ENCODE results near the gene MAPK7.
A peak's percentile ranks its signal among the peaks of the same experiment; 100 is the strongest.

MAPK7 gene

GRCh38 chr17:19378416-19379360, at the start of gene MAPK7:
TSS of gene MAPK7 (plus strand) at chr17:19378498. CDS start at chr17:19378901, 403 bp downstream.
- no peak for DNase-seq (ENCODE audit: low spot score)

DNA sequence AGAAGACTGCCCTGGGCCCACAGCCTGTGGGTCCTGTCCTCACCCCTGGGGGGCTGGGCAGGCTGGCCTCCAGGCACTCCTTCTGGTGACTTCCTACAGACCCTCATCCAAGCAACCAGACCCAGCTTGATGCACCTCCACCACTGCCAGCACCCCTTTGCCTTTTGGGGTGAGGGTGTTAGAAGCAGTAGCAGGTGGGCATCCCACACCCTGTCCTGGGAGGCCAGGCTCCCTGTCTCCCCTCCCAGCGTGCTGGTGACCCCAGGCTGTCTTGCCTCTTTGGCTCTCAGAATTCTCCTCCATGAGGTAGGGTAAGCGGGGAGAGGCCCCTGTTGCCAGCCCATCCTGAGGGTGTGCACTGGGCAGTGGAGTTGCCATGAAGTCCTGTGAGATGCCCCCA, 49.2 kb upstream of the MAPK7 start:
- no peak for DNase-seq (ENCODE audit: low spot score)

- DNase-seq (ENCODE audit: low spot score): no peak
Measured at GRCh38 chr17:19329839-19330238, 48.5 kb upstream of the MAPK7 start.

GRCh38 chr17:19330271-19330670, 48.0 kb upstream of the MAPK7 start:
- DNase-seq (ENCODE audit: low spot score): no peak

DNA sequence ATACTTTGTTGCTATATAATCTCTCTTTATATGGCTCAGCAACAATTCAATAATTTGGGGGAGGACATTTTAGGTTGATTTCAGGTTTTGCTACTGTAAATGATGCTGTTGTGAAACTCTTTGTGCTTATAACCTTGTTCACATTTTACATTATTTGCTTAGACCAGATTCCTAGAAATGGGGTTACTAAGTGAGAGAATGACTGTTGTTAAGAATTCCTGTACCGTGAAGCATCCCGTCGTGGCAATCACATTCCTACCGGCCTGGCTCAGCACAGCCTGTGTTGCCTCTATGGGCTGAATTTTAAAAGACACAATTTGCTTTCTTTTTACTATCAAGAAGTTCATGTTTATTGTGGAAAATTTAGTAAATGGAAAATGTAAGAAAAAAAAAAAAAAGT, 47.2 kb upstream of the MAPK7 start:
- no peak for DNase-seq (ENCODE audit: low spot score)

- DNase-seq (ENCODE audit: low spot score): no peak
Measured at GRCh38 chr17:19331543-19332245, 46.6 kb upstream of the MAPK7 start.

- no peak for DNase-seq (ENCODE audit: low spot score)
Measured at GRCh38 chr17:19332371-19333131, 45.7 kb upstream of the MAPK7 start.

DNA sequence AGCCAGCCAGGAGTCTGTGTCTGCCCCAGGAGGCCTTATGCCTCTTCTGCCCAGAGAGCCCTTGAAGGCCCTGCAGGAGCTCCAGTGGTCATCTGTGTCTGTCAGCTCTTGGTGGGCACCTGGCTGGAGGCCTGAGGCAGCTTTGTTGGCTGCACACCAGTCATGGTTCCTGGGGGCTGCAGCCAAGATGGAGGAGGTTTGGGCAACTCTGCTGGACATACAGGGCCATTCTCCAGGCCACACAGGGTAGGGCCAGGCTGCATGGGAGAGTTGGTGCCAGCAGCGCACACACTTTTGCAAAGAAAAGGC, 45.2 kb upstream of the MAPK7 start:
- no peak for DNase-seq (ENCODE audit: low spot score)

DNA sequence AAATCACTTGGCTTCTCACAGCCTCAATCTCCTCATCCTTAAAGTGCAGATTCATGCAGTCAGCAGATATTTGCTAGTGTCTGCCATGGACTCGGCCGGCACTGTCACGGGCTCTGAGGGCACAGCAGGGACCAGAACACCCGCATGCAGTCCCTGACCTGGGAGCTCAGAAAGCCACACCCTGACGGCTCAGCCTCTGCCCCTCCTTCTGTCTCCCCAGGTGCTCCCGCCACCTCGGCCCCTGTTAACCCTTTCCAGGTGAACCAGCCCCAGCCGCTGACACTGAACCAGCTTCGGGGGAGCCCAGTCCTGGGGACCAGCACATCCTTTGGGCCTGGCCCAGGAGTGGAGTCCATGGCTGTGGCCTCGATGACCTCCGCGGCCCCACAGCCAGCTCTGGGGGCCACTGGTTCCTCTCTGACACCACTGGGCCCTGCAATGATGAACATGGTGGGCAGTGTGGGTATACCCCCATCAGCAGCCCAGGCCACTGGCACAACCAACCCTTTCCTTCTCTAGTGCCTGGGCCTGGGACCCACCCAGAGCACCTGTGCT, 44.5 kb upstream of the MAPK7 start:
- DNase-seq (ENCODE audit: low spot score): no peak

GRCh38 chr17:19334331-19334730, 44.0 kb upstream of the MAPK7 start:
- no peak for DNase-seq (ENCODE audit: low spot score)

DNA sequence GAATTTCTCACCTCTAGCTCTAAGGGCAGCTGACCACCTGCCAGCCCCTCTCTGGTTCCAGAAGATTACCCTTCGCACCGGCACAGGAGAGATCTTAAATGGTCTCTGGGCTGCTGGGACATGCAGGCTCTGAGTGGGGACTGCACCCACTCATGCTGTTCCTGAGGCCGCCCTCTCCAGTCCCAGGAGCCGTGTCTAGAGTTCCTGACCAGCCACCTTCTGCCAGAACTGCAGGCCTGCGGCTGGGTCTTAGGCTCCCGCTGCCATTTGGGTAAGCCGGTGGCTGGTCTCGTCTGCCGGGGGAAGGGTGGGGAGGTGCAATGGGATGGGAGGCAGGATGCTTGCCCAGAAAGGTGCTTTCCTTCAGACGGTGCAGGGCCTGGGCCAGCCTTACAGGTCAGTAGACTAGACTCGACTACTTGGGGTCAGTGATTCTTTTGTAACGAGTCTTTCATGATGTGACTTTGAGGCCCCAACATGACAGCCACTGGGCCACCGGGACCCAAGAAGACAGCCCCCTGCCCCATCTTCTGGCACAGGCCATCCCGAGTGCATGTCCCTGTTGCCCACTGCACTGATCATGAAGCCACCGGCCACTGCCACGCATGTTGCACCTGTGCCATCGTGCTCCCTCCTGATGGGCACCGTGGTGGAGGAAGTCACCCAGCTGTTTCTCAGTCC, 42.2 kb upstream of the MAPK7 start:
- DNase-seq (ENCODE audit: low spot score): no peak

- no peak for DNase-seq (ENCODE audit: low spot score)
Measured at GRCh38 chr17:19336938-19337711, 41.2 kb upstream of the MAPK7 start.

- DNase-seq (ENCODE audit: low spot score): no peak
Measured at GRCh38 chr17:19337712-19338023, 40.6 kb upstream of the MAPK7 start.

DNA sequence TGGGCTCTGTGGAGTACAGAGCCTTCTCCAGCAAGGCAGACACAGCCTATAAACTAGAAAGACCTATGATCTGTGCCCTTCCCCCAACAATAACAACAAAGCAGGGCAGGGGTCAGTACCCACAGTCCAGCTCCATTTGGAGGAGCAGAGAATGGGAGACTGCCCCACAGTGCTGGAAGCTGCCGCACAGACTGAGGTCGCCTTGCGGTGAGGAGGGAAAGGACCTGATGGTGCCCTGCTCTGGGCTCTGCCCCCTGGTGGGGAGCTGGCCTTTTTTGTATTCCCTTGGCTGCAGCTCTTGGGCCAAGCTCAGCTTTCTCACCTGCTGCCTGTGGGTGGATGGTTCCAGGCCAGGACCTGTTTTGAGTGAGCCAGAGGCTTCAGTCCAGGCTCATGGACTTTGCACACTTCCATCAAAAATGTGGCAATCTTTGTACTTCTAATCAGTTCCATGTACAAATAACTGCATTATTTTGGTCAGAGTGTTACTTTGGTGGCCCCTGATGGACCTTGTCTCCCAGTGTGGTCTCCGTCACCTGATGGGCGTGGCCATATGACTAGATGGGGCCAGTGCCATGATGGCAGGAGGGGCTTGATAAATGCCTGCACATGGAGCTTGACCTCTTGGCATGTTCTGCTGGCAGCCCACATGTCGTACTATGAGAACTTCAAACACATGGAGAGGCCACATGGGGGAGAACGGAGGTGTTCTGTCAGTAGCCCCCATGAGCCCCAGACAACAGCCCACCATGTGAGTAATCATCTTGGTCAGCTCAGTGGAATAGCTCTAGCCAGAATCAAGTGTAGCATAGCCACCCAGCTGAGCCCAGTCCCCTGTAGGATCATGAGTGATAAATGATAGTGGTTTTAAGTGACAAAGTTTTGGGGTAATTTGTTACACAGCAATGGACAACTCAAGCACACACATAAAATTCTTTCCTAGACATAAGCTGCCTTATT, 40.0 kb upstream of the MAPK7 start:
- peak; percentile 84 for DNase-seq (ENCODE audit: low spot score)

DNA sequence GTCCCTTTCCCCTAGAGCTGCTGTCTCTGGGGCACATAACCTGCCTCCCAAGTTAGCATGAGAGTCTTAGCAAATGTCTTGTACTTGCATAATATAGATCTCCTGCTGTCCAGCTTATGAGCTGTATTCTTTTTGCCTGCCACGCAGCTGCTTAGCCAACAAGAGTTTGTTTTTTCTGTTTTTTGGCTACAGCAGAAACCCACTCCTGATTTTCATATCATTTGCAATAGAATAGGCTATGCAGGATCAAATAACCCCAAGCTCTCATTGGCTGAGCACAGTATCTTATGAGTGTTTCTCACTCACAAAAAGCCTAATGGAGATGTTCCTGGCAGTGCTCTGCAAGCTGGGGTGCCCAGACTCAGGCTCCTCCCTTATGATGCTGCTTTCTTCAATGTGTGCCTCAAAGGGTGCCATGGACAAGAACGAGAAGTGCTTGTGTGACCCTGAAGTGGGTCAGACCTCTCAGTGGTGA, 38.9 kb upstream of the MAPK7 start:
- DNase-seq (ENCODE audit: low spot score): no peak

DNA sequence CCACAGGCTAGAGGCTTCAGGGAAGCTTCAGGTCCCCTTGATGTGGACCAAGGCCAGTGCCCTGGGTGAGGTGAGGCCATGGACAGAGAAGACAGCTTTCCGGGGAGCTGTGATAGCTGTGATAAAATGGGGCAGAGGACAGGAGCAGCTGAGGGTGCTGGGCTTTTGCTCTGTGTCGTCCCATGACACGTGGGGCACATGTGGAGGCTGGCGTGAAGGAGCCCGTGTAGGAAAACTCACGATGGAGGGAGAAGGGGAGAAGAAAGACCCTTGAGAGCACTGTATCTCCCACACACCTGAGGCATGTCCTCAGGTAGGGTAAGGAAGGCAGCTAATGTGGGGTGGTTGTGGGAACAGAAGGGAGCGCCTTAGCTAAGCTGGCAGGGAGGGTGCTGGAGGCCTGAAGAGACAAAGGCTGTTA, 37.1 kb upstream of the MAPK7 start:
- DNase-seq (ENCODE audit: low spot score): no peak

DNA sequence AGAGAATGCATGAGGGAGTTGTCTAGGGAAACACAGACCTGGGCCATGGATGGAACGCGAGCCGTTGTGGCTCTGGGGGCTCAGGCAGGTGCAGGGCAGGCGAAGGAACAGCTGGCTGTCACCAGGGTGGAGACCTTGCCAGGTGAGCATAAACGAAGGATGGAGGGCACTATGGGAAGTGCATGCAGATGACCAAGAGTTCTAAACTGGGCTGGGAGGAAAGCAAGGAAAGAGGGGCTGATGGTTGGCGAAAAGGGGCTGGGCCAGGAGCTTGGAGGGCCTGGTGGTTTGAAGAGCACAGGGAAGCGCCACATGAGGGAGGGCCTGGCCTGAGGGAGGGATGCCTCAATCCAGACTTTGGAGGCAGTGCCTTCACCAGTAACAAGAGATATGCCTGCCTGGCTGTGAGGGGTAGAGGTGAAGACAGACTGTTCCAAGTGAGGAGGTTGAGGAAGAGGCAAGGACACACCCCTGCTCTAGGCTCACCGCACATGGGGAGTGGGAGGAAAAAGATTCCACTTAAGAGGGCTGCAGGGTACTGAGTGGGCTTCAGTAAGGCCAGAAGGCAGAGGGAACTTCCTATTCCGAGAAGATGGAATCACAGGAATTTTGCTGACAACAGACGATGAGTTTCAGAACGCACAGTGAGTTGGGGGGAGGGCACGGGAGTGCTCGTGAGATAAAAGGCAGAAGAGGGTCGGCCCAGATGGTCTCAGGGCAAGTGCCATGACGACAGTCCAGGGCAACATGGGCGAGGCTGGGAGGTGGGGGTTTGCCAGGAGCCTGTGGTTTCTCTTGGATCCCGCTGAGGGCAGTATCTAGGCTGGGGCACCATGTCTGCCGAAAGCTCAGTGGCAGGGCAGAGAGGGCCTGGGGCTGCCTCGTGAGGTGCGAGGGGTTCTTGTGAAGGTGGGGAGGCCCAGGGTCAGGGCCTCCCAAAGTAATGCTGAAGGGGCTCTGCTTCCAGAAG, 36.4 kb upstream of the MAPK7 start:
- no peak for DNase-seq (ENCODE audit: low spot score)

- DNase-seq (ENCODE audit: low spot score): no peak
Measured at GRCh38 chr17:19342611-19343255, 35.6 kb upstream of the MAPK7 start.
